SK-N-SH treated with all-trans-retinoic acid at 6 μM for 48 hours (cell line): ENCODE results near the gene GON4L.
"Not testable (repeated sequence)": the region's sequence is repeated elsewhere in the genome, so short reads cannot be mapped to it uniquely, and the experiment has no call there.

Source experiments
- ATAC-seq: fragments of 200-7000 bp; cut with Tn5 transposase; 3 replicates; pipeline ENCODE4 v1.9.1; 2020; ENCODE audit warnings: mild to moderate bottlenecking, moderate library complexity
- CSDC2 ChIP-seq: fragments of 250-450 bp; sonication (Bioruptor Pico); IDR thresholded peaks from 2 replicates; pipeline ENCODE4 v1.5.0; 2020; ENCODE audit warnings: mild to moderate bottlenecking, moderate library complexity
- ESRRG ChIP-seq: fragments of 250-450 bp; sonication (Bioruptor Pico); IDR thresholded peaks from 2 replicates; pipeline ENCODE4 v1.6.1; 2021; ENCODE audit warnings: mild to moderate bottlenecking
- GLIS3 ChIP-seq: fragments of 250-450 bp; sonication (Bioruptor Pico); IDR thresholded peaks from 2 replicates; pipeline ENCODE4 v1.5.0; 2020; ENCODE audit warnings: mild to moderate bottlenecking, moderate library complexity
- ISL1 ChIP-seq: fragments of 250-450 bp; sonication (Bioruptor Pico); IDR thresholded peaks from 2 replicates; pipeline ENCODE4 v2.1.2; 2022; ENCODE audit warnings: mild to moderate bottlenecking, moderate library complexity
- OSR1 ChIP-seq: fragments of 250-450 bp; sonication (Bioruptor Pico); IDR thresholded peaks from 2 replicates; pipeline ENCODE4 v1.8.0; 2022; ENCODE audit warnings: moderate library complexity, mild to moderate bottlenecking, inconsistent platforms
- PATZ1 ChIP-seq: fragments of 250-450 bp; sonication (Bioruptor Pico); IDR thresholded peaks from 2 replicates; pipeline ENCODE4 v1.8.0; 2020; ENCODE audit warnings: mild to moderate bottlenecking, moderate library complexity, borderline replicate concordance
- PPARA ChIP-seq: fragments of 250-450 bp; sonication (Bioruptor Pico); IDR thresholded peaks from 2 replicates; pipeline ENCODE4 v1.5.0; 2020; ENCODE audit warnings: mild to moderate bottlenecking, borderline replicate concordance
- RARB ChIP-seq: fragments of 250-450 bp; sonication (Bioruptor Pico); IDR thresholded peaks from 2 replicates; pipeline ENCODE4 v1.8.0; 2021; ENCODE audit warnings: mild to moderate bottlenecking, moderate library complexity
- SNAI2 ChIP-seq: fragments of 250-450 bp; sonication (Bioruptor Pico); IDR thresholded peaks from 2 replicates; pipeline ENCODE4 v1.5.0; 2020; ENCODE audit warnings: mild to moderate bottlenecking, moderate library complexity
- TCF4 ChIP-seq: fragments of 250-450 bp; sonication (Bioruptor Pico); IDR thresholded peaks from 2 replicates; pipeline ENCODE4 v1.8.0; 2021; ENCODE audit warnings: mild to moderate bottlenecking, moderate library complexity, borderline replicate concordance
- TOX ChIP-seq: fragments of 250-450 bp; sonication (Bioruptor Pico); IDR thresholded peaks from 2 replicates; pipeline ENCODE4 v1.8.0; 2021; ENCODE audit warnings: mild to moderate bottlenecking, moderate library complexity, borderline replicate concordance
- ZFP3 ChIP-seq: fragments of 250-450 bp; sonication (Bioruptor Pico); IDR thresholded peaks from 2 replicates; pipeline ENCODE4 v1.5.0; 2020; ENCODE audit warnings: mild to moderate bottlenecking, moderate library complexity
- ZNF565 ChIP-seq: fragments of 450-650 bp; formaldehyde crosslinking; conservative IDR thresholded peaks from 2 replicates; pipeline ENCODE4 v1.5.0; 2020; ENCODE audit warnings: low read depth, mild to moderate bottlenecking, moderate library complexity
- ZNF70 ChIP-seq: fragments of 450-650 bp; formaldehyde crosslinking; IDR thresholded peaks from 2 replicates; pipeline ENCODE4 v1.5.0; 2020; ENCODE audit warnings: mild to moderate bottlenecking, moderate library complexity
- TF ChIP-seq, protein P1 (sequence below): fragments of 250-450 bp; sonication (Bioruptor Pico); IDR thresholded peaks from 2 replicates; pipeline ENCODE4 v1.5.1; 2021; ENCODE audit warnings: mild to moderate bottlenecking, moderate library complexity
- TF ChIP-seq, protein P2 (sequence below): fragments of 250-450 bp; sonication (Bioruptor Pico); IDR thresholded peaks from 2 replicates; pipeline ENCODE4 v1.8.0; 2021; ENCODE audit warnings: low read depth, mild to moderate bottlenecking, moderate library complexity, borderline replicate concordance
- TF ChIP-seq, protein P3 (sequence below): fragments of 250-450 bp; sonication (Bioruptor Pico); IDR thresholded peaks from 2 replicates; pipeline ENCODE4 v1.5.1; 2020; ENCODE audit warnings: low read depth, mild to moderate bottlenecking, moderate library complexity

The GON4L gene

GRCh38 chr1:155835548-155835947, 21.5 kb downstream of the GON4L start (continued):
- TF ChIP-seq, protein P1, sequence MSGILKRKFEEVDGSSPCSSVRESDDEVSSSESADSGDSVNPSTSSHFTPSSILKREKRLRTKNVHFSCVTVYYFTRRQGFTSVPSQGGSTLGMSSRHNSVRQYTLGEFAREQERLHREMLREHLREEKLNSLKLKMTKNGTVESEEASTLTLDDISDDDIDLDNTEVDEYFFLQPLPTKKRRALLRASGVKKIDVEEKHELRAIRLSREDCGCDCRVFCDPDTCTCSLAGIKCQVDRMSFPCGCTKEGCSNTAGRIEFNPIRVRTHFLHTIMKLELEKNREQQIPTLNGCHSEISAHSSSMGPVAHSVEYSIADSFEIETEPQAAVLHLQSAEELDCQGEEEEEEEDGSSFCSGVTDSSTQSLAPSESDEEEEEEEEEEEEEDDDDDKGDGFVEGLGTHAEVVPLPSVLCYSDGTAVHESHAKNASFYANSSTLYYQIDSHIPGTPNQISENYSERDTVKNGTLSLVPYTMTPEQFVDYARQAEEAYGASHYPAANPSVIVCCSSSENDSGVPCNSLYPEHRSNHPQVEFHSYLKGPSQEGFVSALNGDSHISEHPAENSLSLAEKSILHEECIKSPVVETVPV (CRISPR knock-in tag) = no peak
- TF ChIP-seq RARB = no peak
- TF ChIP-seq, all 23 proteins: peak for 0

DNA sequence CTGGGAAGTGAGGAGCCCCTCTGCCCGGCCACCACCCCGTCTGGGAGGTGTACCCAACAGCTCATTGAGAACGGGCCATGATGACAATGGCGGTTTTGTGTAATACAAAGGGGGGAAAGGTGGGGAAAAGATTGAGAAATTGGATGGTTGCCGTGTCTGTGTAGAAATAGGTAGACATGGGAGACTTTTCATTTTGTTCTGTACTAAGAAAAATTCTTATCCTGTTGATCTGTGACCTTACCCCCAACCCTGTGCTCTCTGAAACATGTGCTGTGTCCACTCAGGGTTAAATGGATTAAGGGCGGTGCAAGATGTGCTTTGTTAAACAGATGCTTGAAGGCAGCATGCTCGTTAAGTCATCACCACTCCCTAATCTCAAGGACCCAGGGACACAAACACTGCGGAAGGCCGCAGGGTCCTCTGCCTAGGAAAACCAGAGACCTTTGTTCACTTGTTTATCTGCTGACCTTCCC, 22.1 kb downstream of the GON4L start:
- ATAC-seq = not testable (repeated sequence)

- ATAC-seq = peak; percentile 75
- TF ChIP-seq PATZ1 (CRISPR knock-in tag) = no peak
- no peak for TF ChIP-seq ESRRG
- TF ChIP-seq PPARA (CRISPR knock-in tag) = no peak
- TF ChIP-seq, protein P1 (CRISPR knock-in tag) = no peak
- no peak for TF ChIP-seq ZNF70 (CRISPR knock-in tag)
- TF ChIP-seq CSDC2 (CRISPR knock-in tag) = no peak
- TF ChIP-seq TCF4 (CRISPR knock-in tag) = no peak
- TF ChIP-seq ZFP3 (CRISPR knock-in tag) = no peak
Measured at GRCh38 chr1:155834296-155834926, 22.6 kb downstream of the GON4L start.

- peak; percentile 18; the same call in 1 of the 3 replicates for ATAC-seq
- TF ChIP-seq RARB = no peak
- TF ChIP-seq ISL1 = no peak
- no peak for TF ChIP-seq PATZ1 (CRISPR knock-in tag)
- TF ChIP-seq TCF4 (CRISPR knock-in tag) = no peak
- TF ChIP-seq, protein P2, sequence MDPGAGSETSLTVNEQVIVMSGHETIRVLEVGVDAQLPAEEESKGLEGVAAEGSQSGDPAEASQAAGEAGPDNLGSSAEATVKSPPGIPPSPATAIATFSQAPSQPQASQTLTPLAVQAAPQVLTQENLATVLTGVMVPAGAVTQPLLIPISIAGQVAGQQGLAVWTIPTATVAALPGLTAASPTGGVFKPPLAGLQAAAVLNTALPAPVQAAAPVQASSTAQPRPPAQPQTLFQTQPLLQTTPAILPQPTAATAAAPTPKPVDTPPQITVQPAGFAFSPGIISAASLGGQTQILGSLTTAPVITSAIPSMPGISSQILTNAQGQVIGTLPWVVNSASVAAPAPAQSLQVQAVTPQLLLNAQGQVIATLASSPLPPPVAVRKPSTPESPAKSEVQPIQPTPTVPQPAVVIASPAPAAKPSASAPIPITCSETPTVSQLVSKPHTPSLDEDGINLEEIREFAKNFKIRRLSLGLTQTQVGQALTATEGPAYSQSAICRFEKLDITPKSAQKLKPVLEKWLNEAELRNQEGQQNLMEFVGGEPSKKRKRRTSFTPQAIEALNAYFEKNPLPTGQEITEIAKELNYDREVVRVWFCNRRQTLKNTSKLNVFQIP (CRISPR knock-in tag) = no peak
- no peak for TF ChIP-seq GLIS3
- no peak for TF ChIP-seq ESRRG
- TF ChIP-seq ZNF565 (CRISPR knock-in tag) = no peak
- no peak for TF ChIP-seq OSR1 (CRISPR knock-in tag)
- no peak for TF ChIP-seq SNAI2 (CRISPR knock-in tag)
Measured at GRCh38 chr1:155833665-155834295, 23.2 kb downstream of the GON4L start.

DNA sequence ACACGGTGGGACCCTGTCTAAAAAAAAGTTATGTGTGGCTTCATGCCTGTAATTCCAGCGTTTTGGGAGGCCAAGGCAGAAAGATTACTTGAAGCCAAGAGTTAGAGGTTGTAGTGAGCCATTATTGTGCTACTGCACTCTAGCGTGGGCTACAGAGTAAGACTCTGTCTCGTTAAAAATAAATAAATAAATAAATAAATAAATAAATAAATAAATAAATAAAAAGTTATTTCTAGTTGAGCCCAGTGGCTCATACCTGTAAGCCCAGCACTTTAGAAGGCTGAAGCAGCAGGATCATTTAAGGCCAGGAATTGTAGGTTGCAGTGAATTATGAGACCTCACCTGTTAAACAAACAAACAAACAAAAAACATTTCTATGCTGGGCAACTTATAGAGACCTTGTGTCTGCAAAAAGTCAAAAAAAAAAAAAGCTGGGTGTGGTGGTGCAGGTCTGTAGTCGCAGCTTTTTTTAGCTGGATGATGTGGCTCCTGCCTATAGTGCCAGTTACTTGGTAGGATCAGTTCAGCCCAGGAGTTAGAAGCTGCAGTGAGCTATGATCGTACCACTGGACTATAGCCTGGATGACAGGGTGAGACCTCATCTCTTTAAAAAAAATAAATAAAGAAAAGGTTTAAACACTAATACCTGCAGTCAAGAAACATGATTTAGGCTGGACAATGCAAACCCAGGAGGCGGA, 25.6 kb downstream of the GON4L start:
- ATAC-seq = no peak
- TF ChIP-seq ZNF565 (CRISPR knock-in tag) = no peak
- TF ChIP-seq, protein P1 (CRISPR knock-in tag) = no peak
- TF ChIP-seq TOX (CRISPR knock-in tag) = no peak
- no peak for TF ChIP-seq ESRRG
- TF ChIP-seq, protein P3, sequence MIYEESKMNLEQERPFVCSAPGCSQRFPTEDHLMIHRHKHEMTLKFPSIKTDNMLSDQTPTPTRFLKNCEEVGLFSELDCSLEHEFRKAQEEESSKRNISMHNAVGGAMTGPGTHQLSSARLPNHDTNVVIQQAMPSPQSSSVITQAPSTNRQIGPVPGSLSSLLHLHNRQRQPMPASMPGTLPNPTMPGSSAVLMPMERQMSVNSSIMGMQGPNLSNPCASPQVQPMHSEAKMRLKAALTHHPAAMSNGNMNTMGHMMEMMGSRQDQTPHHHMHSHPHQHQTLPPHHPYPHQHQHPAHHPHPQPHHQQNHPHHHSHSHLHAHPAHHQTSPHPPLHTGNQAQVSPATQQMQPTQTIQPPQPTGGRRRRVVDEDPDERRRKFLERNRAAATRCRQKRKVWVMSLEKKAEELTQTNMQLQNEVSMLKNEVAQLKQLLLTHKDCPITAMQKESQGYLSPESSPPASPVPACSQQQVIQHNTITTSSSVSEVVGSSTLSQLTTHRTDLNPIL (CRISPR knock-in tag) = no peak
